Neutrophil (primary cell): Measurements from ENCODE around the gene TSHZ2.
"Not testable (repeated sequence)": the region's sequence is repeated elsewhere in the genome, so short reads cannot be mapped to it uniquely, and the experiment has no call there.

ENCODE experiments used
- H3K27ac ChIP-seq: fragments of 200-600 bp; sonication (generic); 2 replicates; pipeline ENCODE4 v1.5.1; 2016; ENCODE audit warnings: mild to moderate bottlenecking, moderate library complexity
- H3K27me3 ChIP-seq: fragments of 200-600 bp; sonication (generic); 2 replicates; pipeline ENCODE4 v1.6.0; 2016; ENCODE audit warnings: mild to moderate bottlenecking
- H3K36me3 ChIP-seq: fragments of 200-600 bp; sonication (generic); 2 replicates; pipeline ENCODE4 v1.5.1; 2017
- H3K4me1 ChIP-seq, 2 experiments: fragments of 200-600 bp in 1 of 2; sonication (generic) in 1 of 2; 1 replicate in 1 of 2; 2 replicates in 1 of 2; pipeline versions ENCODE4 v1.5.1 to v1.6.1; 2013 to 2016; ENCODE audit warnings: low read depth in 1 of 2, low read length in 1 of 2, mild to moderate bottlenecking in 1 of 2, moderate library complexity in 1 of 2; ENCODE audit not compliant: control insufficient read depth in 1 of 2, insufficient read depth in 1 of 2
- H3K4me3 ChIP-seq, 2 experiments: fragments of 200-600 bp in 1 of 2; sonication (generic) in 1 of 2; 1 replicate in 1 of 2; 2 replicates in 1 of 2; pipeline ENCODE4 v1.5.1; 2013 to 2016; ENCODE audit warnings: low read depth in 1 of 2, low read length in 1 of 2, mild to moderate bottlenecking in 1 of 2, moderate library complexity in 1 of 2
- H3K9me3 ChIP-seq: fragments of 200-600 bp; sonication (generic); 2 replicates; pipeline ENCODE4 v1.5.1; 2016
- CTCF ChIP-seq: fragments of 200-600 bp; sonication (generic); IDR thresholded peaks from 2 replicates; pipeline ENCODE4 v1.5.1; 2016; ENCODE audit warnings: antibody characterized with exemption

The TSHZ2 gene

GRCh38 chr20:53512076-53512475 lies 539.9 kb downstream of the TSHZ2 start:
- Histone ChIP-seq H3K27me3 (no peaks in the 10 kb centered on the region), H3K27ac (no peak overlapping the region), H3K9me3 (no peaks in the 10 kb centered on the region), H3K4me3 (no peak overlapping the region), H3K4me1 (no peaks in the 10 kb centered on the region), H3K36me3 (no peaks in the 10 kb centered on the region)
- no peak for TF ChIP-seq CTCF

GRCh38 chr20:53513168-53513488 lies 541.0 kb downstream of the TSHZ2 start:
- no peaks in the 10 kb centered on the region for H3K36me3 ChIP-seq
- H3K9me3 ChIP-seq: no peaks in the 10 kb centered on the region
- no peaks in the 10 kb centered on the region for H3K4me1 ChIP-seq
- no peak overlapping the region for H3K4me3 ChIP-seq
- no peak for TF ChIP-seq CTCF
- H3K27ac ChIP-seq: no peak overlapping the region
- H3K27me3 ChIP-seq: no peaks in the 10 kb centered on the region

GRCh38 chr20:53513489-53514298 lies 541.5 kb downstream of the TSHZ2 start:
- no peak for TF ChIP-seq CTCF
- H3K27me3 ChIP-seq: no peaks in the 10 kb centered on the region
- no peaks in the 10 kb centered on the region for H3K36me3 ChIP-seq
- H3K4me3 ChIP-seq: no peak overlapping the region
- H3K4me1 ChIP-seq: no peaks in the 10 kb centered on the region
- no peak overlapping the region for H3K27ac ChIP-seq
- no peaks in the 10 kb centered on the region for H3K9me3 ChIP-seq

- H3K4me1 ChIP-seq: peaks cover 9 to 10% of the 10 kb centered on the region in 2 experiments
- no peaks in the 10 kb centered on the region for H3K9me3 ChIP-seq
- H3K36me3 ChIP-seq: no peaks in the 10 kb centered on the region
- no peak for TF ChIP-seq CTCF
- H3K4me3 ChIP-seq: no peak overlapping the region
- no peaks in the 10 kb centered on the region for H3K27me3 ChIP-seq
- no peak overlapping the region for H3K27ac ChIP-seq
Measured at GRCh38 chr20:53515749-53516148, 543.6 kb downstream of the TSHZ2 start.

GRCh38 chr20:53517146-53517545 lies 545.0 kb downstream of the TSHZ2 start:
- H3K4me3 ChIP-seq: no peak overlapping the region
- H3K27ac ChIP-seq: no peak overlapping the region
- peaks cover 9 to 12% of the 10 kb centered on the region in 2 experiments for H3K4me1 ChIP-seq
- H3K36me3 ChIP-seq: no peaks in the 10 kb centered on the region
- H3K9me3 ChIP-seq: no peaks in the 10 kb centered on the region
- no peaks in the 10 kb centered on the region for H3K27me3 ChIP-seq
- no peak for TF ChIP-seq CTCF

GRCh38 chr20:53521421-53521820 lies 549.3 kb downstream of the TSHZ2 start:
- H3K4me1 ChIP-seq: peaks cover 17 to 21% of the 10 kb centered on the region in 2 experiments
- H3K9me3 ChIP-seq, H3K36me3 ChIP-seq, H3K27ac ChIP-seq, H3K4me3 ChIP-seq, H3K27me3 ChIP-seq: not testable (repeated sequence)
